HTERT RPE-1 (cell line): ENCODE data around the gene TRPV5.

Experiments used
- in situ Hi-C: fragments of 300-500 bp; cut with MboI; formaldehyde crosslinking; loops from 4 replicates; pipeline ENCODE4 v1.14.3; 2020; ENCODE audit warnings: low sequenced_read_pairs

Gene TRPV5

DNA sequence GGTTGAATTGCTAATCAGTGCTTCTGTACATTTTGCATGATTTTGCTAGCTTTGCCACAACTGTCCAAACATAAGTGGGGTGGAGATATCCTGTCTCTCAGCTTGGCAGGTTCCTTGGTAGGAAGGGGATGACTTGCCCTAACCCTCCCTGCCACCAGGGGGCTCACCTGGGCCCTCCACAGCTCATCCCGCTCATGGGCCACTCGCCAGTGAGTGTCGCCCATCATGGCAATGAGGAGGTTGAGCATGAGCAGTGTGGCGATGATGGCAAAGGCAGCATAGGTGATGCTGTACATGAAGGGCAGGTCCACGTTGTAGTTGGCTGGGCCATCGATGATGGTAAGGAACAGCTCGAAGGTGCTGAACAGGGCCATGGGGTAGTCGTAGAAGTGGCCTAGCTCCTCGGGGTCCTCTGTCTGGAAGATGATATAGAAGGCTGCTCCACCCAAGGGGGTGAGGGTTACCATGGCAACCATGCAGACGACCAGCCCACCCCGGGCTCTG, 60.2 kb downstream of the TRPV5 start:
- in situ Hi-C loops: no loop called here

DNA sequence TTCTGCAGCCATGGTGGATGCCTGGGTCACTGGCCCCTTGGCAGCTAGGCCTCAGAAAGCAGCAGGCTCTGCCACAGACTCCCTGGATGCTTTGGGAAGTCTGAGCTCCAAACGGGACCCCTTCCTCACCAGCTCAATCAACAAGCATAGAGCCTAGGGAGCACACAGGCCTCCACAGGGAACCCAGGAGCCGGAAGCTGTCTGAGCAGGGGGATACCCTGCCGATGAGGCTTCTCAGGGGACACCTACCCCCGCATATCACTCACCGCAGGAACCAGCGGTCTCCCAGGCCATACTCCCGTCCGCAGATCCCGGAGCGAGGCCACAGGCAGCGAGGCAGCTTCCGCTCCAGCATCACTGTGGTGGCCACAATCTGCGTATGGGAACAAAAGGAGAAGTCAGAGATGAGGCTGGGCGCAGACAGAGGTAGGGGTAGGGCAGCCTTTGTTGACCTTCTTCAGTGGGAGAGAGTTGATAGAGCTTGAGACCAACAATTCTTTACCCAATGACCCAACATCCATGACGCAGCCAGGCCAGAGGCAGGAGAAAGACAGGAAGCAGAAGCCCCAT, 61.4 kb downstream of the TRPV5 start:
- in situ Hi-C loops: no loop called here

DNA sequence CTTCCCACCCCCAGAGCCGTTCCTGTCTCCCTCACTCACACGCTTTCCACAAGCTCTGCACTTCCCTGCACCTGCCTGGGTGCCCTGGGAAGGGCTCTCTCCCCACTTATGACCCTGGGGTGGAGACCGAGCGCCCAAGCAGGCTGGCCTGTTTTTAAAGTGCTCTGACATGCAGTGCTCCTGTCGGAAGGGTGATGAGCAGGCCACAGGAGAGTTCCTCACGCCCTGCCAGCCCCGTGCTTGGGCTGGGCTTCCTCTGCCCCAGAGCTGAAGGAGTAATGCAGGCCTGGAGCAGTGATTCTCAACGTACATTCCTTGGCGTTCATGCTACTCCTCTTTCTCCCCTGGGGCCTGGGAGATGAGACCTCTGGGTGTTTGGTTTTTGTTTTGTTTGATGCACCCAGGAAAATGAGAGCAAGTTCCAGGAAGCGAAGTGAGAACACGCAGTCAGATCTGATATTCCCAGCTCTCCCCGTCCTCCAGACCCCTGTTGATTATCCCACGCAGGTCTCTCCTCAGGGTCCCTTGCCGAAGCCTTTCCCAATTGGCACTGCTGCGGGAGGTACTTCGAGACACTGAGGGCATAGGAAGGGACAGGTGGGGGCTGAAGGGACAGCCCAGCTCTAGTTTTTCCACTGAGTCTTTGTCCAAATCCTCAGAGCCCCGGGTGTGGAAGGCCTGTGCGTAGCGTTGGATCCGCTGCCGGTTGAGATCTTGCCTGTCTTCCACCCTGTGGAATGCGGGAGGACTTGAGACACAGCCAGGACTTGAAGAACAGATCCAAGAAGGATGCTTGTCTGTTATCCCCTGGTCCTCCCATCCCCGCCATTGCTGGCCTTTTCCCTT, 62.1 kb downstream of the TRPV5 start:
- in situ Hi-C loops: no loop called here

DNA sequence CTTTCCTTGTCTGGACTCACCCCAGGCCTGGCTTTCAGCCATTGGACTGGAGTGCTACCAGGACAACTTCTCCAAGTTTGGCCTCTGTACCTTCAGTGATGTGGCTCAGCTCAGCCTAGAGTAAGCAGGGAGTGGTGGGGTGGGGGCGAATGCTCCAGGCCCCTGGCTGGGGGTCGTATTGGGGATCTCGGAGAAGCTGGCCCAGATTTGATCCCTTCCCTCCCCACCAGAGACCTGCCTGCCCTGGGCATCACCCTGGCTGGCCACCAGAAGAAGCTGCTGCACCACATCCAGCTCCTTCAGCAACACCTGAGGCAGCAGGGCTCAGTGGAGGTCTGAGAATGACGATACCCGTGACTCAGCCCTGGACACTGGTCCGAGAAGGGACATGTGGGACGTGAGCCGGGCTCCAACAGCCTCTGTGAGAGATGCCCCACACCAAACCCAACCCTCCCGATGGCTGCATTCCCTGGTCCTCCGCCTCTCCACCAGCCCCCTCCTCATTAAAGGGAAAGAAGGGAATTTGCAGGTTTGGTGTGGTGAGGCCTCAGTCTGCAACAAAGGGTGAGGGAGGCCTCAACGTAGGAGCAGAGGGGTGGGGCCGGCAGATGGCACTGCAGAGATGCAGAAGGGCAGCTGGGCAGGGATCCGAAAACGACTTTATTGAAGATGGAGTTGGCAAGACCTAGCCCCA, 62.8 kb downstream of the TRPV5 start:
- in situ Hi-C loops: no loop called here

DNA sequence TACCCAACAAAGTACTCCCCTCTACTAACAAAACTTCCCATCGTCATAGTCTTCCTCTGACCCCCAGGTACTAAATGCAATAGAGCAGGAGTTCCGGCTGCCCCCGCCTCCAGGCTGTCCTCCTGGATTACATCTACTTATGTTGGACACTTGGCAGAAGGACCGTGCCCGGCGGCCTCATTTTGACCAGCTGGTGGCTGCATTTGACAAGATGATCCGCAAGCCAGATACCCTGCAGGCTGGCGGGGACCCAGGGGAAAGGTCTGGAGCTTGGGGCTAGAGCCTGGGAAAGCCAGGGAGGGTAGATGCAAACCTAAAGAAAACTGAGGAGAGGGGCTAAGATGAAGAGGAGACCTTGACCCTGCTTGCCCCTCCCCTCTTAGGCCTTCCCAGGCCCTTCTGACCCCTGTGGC, 63.4 kb downstream of the TRPV5 start:
- in situ Hi-C loops: no loop called here

DNA sequence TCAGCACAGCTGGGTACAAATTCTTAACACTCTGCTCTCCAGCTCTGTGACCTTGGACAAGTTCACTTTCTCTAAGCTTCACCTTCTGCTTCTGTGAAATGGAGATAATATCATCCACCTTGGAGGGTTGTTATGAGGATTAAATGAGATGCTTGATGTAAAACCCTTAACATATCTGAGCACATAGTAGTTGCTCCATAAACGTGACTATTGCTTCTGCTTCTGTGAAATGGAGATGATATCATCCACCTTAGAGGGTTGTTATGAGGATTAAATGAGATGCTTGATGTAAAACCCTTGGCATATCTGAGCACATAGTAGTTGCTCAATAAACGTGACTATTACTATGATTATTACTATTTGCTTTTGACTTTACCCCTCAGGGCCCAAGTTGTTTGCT, 64.1 kb downstream of the TRPV5 start:
- in situ Hi-C loops: no loop called here

DNA sequence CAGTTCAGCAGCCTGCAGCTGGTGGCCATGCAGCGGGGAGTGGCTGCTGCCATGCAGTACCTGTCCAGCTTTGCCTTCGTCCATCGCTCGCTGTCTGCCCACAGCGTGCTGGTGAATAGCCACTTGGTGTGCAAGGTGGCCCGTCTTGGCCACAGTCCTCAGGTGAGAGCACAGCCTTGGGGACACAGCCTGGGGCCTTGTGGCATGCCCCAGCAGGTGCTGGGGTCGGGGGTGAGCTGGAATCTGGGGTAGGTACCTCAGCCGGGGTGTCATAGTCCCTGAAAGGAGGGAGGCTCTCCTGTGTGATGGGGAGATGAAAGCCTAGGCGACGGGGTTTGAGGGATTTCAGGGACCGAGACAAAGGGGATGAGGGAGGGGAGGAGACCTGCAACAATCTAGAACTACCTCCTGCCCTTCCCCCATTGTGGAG, 64.5 kb downstream of the TRPV5 start:
- in situ Hi-C loops: no loop called here

DNA sequence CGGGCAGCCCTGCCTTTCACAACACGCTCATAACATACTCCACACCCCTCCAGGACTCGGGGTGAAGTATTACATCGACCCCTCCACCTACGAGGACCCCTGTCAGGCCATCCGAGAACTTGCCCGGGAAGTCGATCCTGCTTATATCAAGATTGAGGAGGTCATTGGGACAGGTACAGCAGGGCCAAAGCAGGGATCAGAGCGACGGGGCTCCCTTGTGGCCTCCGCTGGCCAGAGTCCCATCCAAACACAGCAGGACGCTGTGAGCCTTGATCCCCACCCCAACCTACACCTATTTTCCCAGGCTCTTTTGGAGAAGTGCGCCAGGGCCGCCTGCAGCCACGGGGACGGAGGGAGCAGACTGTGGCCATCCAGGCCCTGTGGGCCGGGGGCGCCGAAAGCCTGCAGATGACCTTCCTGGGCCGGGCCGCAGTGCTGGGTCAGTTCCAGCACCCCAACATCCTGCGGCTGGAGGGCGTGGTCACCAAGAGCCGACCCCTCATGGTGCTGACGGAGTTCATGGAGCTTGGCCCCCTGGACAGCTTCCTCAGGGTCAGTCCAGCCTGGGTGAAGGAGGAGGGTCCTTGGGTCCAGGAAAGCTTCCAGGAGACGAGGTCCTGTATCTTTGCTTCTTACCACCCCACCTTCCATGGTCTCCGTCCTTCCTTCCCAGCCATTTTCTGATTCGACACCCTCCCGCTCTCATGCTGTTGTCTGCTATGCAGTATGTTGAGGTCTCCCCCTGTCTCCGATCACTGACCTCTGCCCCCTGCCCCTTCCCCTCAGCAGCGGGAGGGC, 65.2 kb downstream of the TRPV5 start:
- in situ Hi-C loops: no loop called here

DNA sequence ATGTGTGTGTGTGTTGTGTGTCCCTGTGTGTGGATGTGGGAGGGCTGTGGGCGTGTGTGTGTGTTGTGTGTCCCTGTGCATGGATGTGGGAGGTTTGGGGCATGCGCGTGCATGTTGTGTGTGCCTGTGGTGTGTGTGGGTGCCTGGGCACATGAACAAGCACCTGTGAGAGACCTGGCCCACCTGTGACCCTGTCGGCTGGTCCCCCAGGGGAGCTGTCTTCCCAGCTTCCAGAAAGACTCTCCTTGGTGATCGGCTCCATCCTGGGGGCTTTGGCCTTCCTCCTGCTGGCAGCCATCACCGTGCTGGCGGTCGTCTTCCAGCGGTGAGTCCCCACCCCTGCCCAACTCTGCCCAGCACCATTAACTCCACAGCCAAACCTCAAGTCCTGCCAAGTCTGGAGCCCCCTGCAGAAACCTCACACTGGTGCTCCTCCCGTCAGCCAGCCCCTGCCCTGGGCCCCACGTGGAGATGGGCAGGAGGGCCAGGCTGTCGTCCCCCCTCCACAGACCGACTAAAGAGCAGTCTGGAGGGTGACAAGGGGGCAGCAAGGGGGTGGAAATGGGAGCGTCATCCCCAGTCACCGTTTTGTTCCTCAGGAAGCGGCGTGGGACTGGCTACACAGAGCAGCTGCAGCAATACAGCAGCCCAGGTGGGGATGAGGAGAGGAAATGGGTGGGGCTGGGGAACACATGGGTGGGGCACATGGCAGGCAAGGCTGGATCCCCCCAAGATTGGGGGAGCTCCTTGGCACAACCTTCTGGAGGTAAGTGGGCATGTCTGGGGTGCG, 66.0 kb downstream of the TRPV5 start:
- in situ Hi-C loops: no loop called here

DNA sequence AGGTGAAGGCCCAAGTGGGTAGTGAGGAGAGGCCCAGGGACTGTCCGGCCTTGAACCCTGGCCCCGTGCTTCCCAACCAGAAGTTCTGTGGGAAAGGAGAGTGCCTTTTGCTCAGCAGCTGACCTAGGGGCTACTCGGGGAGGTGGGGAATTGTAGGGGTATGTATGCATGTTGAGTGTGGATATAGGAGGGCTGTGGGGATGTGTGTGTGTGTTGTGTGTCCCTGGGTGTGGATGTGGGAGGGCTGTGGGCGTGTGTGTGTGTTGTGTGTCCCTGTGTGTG, 66.5 kb downstream of the TRPV5 start:
- in situ Hi-C loops: no loop called here

DNA sequence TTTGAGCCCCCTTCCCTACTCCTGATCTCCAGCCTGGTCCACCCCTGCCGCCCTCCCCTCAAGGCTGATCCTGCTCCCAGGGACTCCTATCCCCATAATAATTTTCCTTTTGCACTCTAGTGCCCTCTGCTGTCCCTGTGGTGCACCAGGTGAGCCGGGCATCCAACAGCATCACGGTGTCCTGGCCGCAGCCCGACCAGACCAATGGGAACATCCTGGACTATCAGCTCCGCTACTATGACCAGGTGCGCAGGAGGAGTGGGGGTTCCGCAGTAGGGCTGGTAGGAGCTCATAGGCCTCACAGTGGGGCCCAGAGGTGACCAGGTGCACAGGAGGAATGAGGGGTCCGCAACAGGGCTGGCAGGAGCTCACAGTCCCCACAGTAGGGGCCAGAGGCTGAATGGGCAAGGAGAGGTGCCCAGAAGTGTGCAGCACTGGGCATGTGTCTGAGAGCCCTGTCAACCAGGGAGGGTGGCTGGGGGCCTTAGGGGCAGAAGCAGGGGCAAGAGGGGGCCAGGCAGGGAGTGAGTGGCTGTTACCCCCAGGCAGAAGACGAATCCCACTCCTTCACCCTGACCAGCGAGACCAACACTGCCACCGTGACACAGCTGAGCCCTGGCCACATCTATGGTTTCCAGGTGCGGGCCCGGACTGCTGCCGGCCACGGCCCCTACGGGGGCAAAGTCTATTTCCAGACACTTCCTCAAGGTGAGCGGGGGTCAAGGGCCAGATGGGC, 67.0 kb downstream of the TRPV5 start:
- in situ Hi-C loops: no loop called here

DNA sequence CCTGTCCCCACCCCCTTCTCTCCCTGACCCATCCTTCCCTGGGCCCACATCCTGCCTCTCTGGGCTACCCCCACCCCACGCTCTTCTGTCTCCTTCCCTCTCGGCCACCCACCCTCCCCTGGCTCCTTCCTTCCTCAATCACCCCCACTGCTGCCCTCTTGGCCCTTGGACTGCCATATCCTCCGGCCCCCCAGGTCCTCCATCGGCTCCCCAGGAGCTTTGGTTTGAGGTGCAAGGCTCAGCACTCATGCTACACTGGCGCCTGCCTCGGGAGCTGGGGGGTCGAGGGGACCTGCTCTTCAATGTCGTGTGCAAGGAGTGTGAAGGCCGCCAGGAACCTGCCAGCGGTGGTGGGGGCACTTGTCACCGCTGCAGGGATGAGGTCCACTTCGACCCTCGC, 67.8 kb downstream of the TRPV5 start:
- in situ Hi-C loops: no loop called here

DNA sequence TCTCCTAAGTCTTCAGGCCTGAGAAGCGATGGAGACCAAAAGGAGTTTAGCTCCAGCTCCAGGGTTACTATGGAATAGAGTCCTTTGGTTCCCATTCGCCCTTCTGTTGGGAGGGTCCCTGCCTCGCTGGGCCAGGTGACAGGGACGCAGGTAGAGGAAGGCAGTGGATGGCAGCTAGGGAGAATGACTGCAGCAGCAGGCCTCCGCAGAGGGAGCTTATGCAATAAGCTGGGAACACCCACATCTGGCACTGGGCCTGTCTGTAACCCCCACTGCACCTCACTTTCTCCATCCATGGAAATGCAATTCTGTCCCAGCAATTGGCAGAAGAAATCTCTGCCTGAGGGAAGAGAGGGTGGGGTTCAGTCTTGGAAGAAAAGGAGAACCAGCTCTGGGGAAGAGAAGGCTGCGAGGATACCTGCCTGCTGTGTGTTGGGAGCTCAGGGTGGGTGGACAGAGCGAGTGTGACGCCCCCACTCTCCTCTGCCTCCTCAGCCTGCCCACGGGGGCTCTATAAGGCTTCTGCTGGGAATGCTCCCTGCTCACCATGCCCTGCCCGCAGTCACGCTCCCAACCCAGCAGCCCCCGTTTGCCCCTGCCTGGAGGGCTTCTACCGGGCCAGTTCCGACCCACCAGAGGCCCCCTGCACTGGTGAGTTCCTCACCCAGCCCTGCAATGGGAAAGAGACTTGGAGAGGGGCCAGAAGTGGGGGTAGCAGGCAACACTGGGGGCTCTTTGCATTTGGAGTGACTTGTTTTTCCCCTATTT, 68.4 kb downstream of the TRPV5 start:
- in situ Hi-C loops: no loop called here

DNA sequence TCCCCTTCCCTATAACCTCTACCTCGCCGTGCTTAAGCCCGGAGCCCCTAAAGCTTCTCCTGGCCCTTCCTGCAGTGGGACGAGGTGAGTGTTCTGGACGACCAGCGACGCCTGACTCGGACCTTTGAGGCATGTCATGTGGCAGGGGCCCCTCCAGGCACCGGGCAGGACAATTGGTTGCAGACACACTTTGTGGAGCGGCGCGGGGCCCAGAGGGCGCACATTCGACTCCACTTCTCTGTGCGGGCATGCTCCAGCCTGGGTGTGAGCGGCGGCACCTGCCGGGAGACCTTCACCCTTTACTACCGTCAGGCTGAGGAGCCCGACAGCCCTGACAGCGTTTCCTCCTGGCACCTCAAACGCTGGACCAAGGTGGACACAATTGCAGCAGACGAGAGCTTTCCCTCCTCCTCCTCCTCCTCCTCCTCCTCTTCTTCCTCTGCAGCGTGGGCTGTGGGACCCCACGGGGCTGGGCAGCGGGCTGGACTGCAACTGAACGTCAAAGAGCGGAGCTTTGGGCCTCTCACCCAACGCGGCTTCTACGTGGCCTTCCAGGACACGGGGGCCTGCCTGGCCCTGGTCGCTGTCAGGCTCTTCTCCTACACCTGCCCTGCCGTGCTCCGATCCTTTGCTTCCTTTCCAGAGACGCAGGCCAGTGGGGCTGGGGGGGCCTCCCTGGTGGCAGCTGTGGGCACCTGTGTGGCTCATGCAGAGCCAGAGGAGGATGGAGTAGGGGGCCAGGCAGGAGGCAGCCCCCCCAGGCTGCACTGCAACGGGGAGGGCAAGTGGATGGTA, 69.5 kb downstream of the TRPV5 start:
- in situ Hi-C loops: no loop called here

DNA sequence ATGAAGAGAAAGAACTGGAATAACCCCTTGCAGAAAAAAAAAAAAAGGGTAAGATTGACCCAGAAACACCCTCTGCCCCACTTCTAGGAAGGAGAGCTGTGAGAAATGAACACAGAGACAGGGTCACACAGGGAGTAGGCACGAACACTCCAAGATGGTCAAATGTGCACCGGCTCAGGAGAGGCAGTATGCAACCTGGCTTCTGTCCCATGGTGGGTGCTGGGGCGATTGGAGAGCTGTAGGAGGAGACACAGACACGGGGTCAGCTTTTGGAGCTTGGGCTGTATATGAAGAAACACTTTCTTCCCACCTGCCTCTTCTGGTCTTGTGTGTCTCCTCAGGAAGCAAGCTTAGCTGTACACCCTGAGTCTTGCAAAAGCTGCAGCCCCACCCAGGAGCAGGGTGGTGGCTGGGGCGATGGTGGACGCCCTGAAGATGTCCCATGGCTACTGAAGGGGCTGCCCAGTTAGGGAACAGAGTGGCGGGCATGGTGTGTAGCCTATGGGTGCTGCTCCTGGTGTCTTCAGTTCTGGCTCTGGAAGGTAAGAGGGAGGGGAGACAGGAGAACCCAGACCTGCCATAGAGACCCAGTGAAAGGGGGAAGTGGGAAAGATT, 70.7 kb downstream of the TRPV5 start:
- in situ Hi-C loops: no loop called here

DNA sequence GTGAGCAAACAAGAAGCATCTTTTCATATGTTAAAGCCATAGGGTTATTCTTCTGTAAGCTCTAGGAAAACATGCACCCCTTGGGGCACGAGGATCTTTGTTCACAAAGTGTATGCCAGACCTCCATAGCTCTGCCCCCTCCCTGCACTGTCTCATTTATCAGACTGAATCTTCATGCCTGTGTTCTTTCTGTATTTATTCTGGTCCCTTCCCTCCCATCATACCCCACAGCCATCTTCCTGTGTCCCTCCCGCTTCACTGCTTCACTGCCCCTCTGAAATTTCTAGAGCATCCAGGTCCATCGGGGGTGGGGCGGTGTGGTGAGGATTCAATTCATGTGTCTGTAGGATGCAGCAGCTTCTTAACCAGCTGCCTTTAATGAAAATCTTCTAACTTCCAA, 71.2 kb downstream of the TRPV5 start:
- in situ Hi-C loops: no loop called here

DNA sequence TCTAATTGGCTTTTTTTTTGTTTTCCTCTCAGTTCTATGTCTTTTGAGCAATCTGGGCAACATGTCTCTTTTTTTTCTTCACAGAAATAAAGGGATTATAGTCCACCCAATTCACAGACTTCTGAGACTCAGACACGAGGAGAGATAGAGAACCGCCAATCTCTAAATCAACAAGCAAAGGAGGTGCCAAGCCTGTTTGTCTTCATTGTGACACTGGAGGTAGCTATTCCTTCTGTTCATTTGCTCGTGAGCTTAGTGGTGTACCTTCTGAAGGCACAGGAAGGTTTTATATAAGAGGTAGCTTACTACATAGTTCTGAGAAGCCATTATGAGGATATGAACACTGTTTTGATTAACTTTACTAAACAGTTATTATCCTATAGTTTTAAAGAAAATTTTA, 72.6 kb downstream of the TRPV5 start:
- in situ Hi-C loops: no loop called here

DNA sequence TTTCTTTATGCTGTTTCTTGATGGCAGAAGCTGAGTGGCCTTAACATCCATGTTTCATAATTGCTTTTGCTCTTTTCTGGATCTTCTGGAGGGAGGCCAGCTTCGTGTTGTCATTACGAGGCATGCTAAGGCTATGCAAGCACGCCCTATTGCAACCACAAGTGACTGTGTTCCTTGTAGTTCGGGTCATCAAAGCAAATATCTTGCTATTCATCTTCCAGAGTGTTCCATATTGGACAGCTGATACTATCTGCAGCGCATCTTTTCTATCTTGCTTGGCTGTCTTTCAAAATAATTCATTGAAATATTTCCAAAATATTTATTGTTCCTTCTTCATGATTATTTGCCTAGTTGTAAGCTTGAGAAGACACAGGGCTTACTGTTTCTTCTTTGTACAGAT, 73.7 kb downstream of the TRPV5 start:
- in situ Hi-C loops: no loop called here
